ENCODE measurements around the gene DCBLD2.

- no peak for TF ChIP-seq POLR2A (IDR thresholded peaks at IDR 0.05)
- no peak for TF ChIP-seq CTCF (IDR thresholded peaks at IDR 0.05)
- TF ChIP-seq POLR2AphosphoS5 (IDR thresholded peaks at IDR 0.05) = no peak
These were observed 75.4 kb downstream of the DCBLD2 start for GRCh38 chr3:98826126-98826525.

Data from prostate gland (tissue), 2 donors.